ENCODE data around the gene AKAP1. TPM values are rescaled to one million over a fixed set of nuclear protein-coding genes. Genes with fewer than 3 reads are reported as not detected.

The AKAP1 gene
- total RNA-seq, 2 donors from 2014 or later = 90.4 to 139 TPM

- DNase-seq (ENCODE audit: low spot score) = no peak
- no peaks in the 10 kb centered on the region for H3K27me3 ChIP-seq
- peaks cover 0 to 15% of the 10 kb centered on the region in 2 donors for H3K4me1 ChIP-seq
- no peak for TF ChIP-seq CTCF (IDR thresholded peaks at IDR 0.05)
- H3K27ac ChIP-seq = no peak overlapping the region
- no peak overlapping the region for H3K4me3 ChIP-seq
- H3K36me3 ChIP-seq = no peaks in the 10 kb centered on the region
- H3K9me3 ChIP-seq = no peaks in the 10 kb centered on the region
Observed at GRCh38 chr17:57043276-57043675, 41.8 kb upstream of the AKAP1 start.

DNA sequence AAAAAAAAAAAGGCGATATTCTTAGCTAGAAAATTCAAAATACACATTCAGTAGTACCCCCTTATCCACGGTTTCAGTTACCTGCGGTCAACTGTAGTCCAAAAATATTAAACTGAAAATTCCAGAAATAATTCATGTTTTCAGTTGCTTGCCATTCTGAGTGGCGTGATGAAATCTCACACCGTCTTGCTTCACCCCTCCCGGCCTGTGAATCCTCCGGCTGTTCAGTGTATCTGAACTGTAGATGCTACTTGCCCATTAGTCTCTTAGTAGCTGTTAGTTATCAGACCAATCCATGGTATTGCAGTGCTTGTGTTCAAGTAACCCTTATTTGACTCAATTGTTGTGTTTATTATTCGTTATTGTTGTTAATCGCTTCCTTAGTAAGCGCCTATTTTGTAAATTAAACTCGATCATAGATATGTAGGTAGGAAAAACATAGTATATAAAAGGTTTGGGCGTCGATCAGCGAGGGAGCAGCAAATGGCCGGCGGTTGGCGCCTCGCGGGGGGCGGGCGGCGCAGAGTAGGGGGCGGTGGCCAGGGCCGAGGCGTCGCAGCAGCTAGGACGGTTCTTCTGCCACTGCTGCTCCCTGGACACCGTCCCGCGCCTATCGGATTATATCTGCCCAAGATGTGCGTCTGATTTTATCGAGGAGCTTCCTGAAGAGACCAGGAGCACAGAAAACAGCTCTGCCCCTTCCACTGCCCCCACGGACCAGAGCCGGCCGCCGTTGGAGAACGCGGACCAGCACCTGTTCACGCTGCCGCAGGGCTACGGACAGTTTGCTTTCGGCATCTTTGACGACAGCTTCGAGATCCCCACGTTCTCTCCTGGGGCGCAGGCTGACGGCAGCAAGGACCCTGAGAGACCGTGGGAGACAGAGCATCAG lies 39.8 kb upstream of the AKAP1 start:
- TF ChIP-seq CTCF (IDR thresholded peaks at IDR 0.05) = no peak
- H3K4me3 ChIP-seq = peak overlapping the region; percentile 24 to 38
- no peaks in the 10 kb centered on the region for H3K9me3 ChIP-seq
- H3K4me1 ChIP-seq = peaks cover 0 to 21% of the 10 kb centered on the region in 2 donors
- no peak for DNase-seq (ENCODE audit: low spot score)
- H3K27me3 ChIP-seq = no peaks in the 10 kb centered on the region
- H3K36me3 ChIP-seq = no peaks in the 10 kb centered on the region
- H3K27ac ChIP-seq = peak overlapping the region in 1 of 2 donors; percentile 35

- TF ChIP-seq CTCF (IDR thresholded peaks at IDR 0.05) = no peak
- Histone ChIP-seq H3K27me3 (no peaks in the 10 kb centered on the region), H3K36me3 (no peaks in the 10 kb centered on the region), H3K4me3 (peak overlapping the region; percentile 24 to 38), H3K9me3 (no peaks in the 10 kb centered on the region), H3K4me1 (peaks cover 0 to 25% of the 10 kb centered on the region in 2 donors), H3K27ac (peak overlapping the region in 1 of 2 donors; percentile 35)
- DNase-seq (ENCODE audit: low spot score) = no peak
Observed at GRCh38 chr17:57045868-57046704, 39.0 kb upstream of the AKAP1 start.

DNA sequence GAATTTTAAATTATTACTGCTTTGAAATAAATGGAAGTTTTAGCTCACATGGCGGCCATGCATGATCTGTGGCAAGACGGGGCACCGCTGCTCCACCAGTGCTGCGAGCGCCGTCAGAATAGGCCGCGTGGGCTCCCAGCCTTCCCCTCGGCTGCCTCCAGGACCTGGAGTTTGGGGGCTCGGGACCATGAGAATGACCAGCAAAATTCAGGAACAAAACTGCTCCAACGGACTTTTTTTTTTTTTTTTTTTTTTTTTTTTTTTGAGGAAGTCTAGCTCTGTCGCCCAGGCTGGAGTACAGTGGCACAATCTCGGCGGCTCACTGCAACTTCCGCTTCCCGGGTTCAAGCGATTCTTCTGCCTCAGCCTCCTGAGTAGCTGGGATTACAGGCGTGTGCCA lies 38.3 kb upstream of the AKAP1 start:
- Histone ChIP-seq H3K27ac (peak overlapping the region in 1 of 2 donors; percentile 35), H3K4me1 (peaks cover 0 to 25% of the 10 kb centered on the region in 2 donors), H3K27me3 (no peaks in the 10 kb centered on the region), H3K9me3 (no peaks in the 10 kb centered on the region), H3K36me3 (no peaks in the 10 kb centered on the region), H3K4me3 (peak overlapping the region in 1 of 2 donors; percentile 38)
- TF ChIP-seq CTCF (IDR thresholded peaks at IDR 0.05) = no peak
- DNase-seq (ENCODE audit: low spot score) = no peak

DNA sequence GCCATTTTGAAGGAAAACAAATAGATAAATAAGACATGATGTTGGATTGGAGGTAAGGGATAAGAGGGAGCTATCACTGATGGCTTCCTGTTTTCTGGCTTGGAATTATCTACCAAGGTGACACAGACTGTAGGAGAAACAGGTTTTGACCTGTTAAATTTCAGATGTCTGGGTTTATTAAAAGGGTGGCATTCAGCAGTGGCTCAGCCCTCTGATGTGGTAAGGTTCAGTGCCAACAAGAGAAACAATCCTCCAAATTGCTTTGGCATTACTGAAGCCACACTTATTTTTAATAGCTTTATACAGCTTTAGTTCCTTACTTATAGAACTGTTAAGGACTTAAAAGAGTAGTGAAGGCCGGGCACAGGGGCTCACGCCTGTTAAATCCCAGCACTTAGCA lies 37.0 kb upstream of the AKAP1 start:
- Histone ChIP-seq H3K4me1 (peaks cover 0 to 30% of the 10 kb centered on the region in 2 donors), H3K27ac (no peak overlapping the region), H3K36me3 (no peaks in the 10 kb centered on the region), H3K9me3 (no peaks in the 10 kb centered on the region), H3K4me3 (no peak overlapping the region), H3K27me3 (no peaks in the 10 kb centered on the region)
- no peak for TF ChIP-seq CTCF (IDR thresholded peaks at IDR 0.05)
- no peak for DNase-seq (ENCODE audit: low spot score)

All from right atrium auricular region (tissue), 2 donors.